GM21423 (cell line): Measurements from ENCODE around the gene ST8SIA6.
"Not testable (repeated sequence)": the region's sequence is repeated elsewhere in the genome, so short reads cannot be mapped to it uniquely, and the experiment has no call there.

Experiments used
- ATAC-seq: cut with Tn5 transposase; IDR thresholded peaks from one replicate; pipeline ENCODE4 v1.9.1; 2021; ENCODE audit warnings: mild to moderate bottlenecking, moderate library complexity; ENCODE audit not compliant: unreplicated experiment

The ST8SIA6 gene

GRCh38 chr10:17457083-17457482 is 2.7 kb upstream of the ST8SIA6 start:
- no peak for ATAC-seq

GRCh38 chr10:17456032-17456548 is 1.7 kb upstream of the ST8SIA6 start:
- no peak for ATAC-seq

- ATAC-seq: no peak
Measured at GRCh38 chr10:17455015-17455520, 673 bp upstream of the ST8SIA6 start.

- no peak for ATAC-seq
Measured at GRCh38 chr10:17453373-17454091, 863 bp downstream of the ST8SIA6 start.

- no peak for ATAC-seq
Measured at GRCh38 chr10:17453035-17453372, 1.4 kb downstream of the ST8SIA6 start.

GRCh38 chr10:17452060-17452841 is 2.1 kb downstream of the ST8SIA6 start:
- ATAC-seq: no peak

GRCh38 chr10:17450024-17450423 is 4.4 kb downstream of the ST8SIA6 start:
- no peak for ATAC-seq

GRCh38 chr10:17445400-17445998 is 8.9 kb downstream of the ST8SIA6 start:
- no peak for ATAC-seq

GRCh38 chr10:17444388-17444714 is 10.0 kb downstream of the ST8SIA6 start:
- ATAC-seq: no peak

GRCh38 chr10:17443707-17444387 is 10.5 kb downstream of the ST8SIA6 start:
- ATAC-seq: peak; percentile 83

- no peak for ATAC-seq
Measured at GRCh38 chr10:17438583-17438982, 15.8 kb downstream of the ST8SIA6 start.

GRCh38 chr10:17436578-17436977 is 17.8 kb downstream of the ST8SIA6 start:
- not testable (repeated sequence) for ATAC-seq

- ATAC-seq: no peak
Measured at GRCh38 chr10:17435953-17436352, 18.4 kb downstream of the ST8SIA6 start.

- ATAC-seq: no peak
Measured at GRCh38 chr10:17435187-17435586, 19.2 kb downstream of the ST8SIA6 start.

GRCh38 chr10:17432723-17433122 is 21.7 kb downstream of the ST8SIA6 start:
- ATAC-seq: no peak

- ATAC-seq: no peak
Measured at GRCh38 chr10:17431871-17432311, 22.5 kb downstream of the ST8SIA6 start.

- ATAC-seq: no peak
Measured at GRCh38 chr10:17430647-17431355, 23.6 kb downstream of the ST8SIA6 start.

- no peak for ATAC-seq
Measured at GRCh38 chr10:17429490-17429889, 24.9 kb downstream of the ST8SIA6 start.

- ATAC-seq: peak; percentile 78
Measured at GRCh38 chr10:17428351-17429097, 25.9 kb downstream of the ST8SIA6 start.
